Measurements from ENCODE around the gene COX20. TPM values are rescaled to one million over a fixed set of nuclear protein-coding genes. Genes with fewer than 3 reads are reported as not detected.

Gene COX20
- polyA plus RNA-seq, 1 donor from 2014 or later: 169 TPM

DNA sequence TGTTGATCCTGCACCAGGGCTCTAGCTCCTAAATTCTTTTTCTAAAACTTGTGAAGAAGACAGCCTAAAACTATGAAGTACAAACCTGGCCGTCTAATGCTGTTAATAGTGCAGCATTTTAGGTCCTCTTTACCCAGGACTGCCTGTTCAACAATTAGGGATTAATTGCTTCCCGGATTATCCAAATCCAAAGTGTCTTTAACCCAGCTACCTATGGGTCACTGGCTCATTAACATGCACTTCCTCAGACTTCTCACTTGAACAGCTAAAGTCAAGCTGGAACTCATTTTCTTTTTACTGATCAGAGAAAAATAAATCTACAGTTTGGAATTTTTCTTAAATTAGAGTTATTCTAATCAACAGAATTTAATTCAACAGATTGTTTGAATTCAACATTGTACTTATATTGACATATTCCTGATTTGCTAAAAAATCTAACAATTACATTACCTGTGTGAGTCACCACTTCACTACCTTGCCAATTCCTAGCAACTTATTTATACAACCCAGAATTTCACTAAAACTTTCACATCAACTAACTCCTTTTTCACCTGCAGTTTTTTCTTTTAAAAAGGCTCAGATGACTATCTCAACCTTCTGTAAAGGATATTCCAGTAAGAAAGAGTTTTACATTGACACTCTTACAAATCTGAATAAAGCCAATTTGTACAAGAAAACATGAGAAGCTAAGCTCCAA lies 25.6 kb downstream of the COX20 start:
- Histone ChIP-seq H3K9ac (ENCODE audit: low read length) (peak overlapping the region; percentile 100), H2AFZ (ENCODE audit: low read depth, low read length) (no peak overlapping the region), H3K36me3 (ENCODE audit: insufficient read depth, low read length) (peaks cover 10% of the 10 kb centered on the region), H3K27me3 (ENCODE audit: insufficient read depth, low read depth, low read length) (no peaks in the 10 kb centered on the region), H3K9me3 (ENCODE audit: low read length) (no peaks in the 10 kb centered on the region), H3K27ac (ENCODE audit: low read length) (no peak overlapping the region), H3K9me2 (ENCODE audit: insufficient read depth, low read length) (no peaks in the 10 kb centered on the region), H3F3A (ENCODE audit: insufficient read depth, low read length, poor library complexity, severe bottlenecking) (peaks cover 14% of the 10 kb centered on the region), H4K20me1 (ENCODE audit: insufficient read depth) (peaks cover 45% of the 10 kb centered on the region), H3K4me3 (ENCODE audit: low read length) (peak overlapping the region; percentile 97), H3K4me2 (ENCODE audit: low read length) (peak overlapping the region; percentile 77), H3K79me2 (replicated peaks; ENCODE audit: insufficient read depth, low read length) (peaks cover 75% of the 10 kb centered on the region)
- TF ChIP-seq MXI1 (conservative IDR thresholded peaks at IDR 0.05; ENCODE audit: poor library complexity, severe bottlenecking) (no peak), TAF1 (IDR thresholded peaks at IDR 0.05; ENCODE audit: low read depth) (no peak)
- TF ChIP-seq, protein P1, sequence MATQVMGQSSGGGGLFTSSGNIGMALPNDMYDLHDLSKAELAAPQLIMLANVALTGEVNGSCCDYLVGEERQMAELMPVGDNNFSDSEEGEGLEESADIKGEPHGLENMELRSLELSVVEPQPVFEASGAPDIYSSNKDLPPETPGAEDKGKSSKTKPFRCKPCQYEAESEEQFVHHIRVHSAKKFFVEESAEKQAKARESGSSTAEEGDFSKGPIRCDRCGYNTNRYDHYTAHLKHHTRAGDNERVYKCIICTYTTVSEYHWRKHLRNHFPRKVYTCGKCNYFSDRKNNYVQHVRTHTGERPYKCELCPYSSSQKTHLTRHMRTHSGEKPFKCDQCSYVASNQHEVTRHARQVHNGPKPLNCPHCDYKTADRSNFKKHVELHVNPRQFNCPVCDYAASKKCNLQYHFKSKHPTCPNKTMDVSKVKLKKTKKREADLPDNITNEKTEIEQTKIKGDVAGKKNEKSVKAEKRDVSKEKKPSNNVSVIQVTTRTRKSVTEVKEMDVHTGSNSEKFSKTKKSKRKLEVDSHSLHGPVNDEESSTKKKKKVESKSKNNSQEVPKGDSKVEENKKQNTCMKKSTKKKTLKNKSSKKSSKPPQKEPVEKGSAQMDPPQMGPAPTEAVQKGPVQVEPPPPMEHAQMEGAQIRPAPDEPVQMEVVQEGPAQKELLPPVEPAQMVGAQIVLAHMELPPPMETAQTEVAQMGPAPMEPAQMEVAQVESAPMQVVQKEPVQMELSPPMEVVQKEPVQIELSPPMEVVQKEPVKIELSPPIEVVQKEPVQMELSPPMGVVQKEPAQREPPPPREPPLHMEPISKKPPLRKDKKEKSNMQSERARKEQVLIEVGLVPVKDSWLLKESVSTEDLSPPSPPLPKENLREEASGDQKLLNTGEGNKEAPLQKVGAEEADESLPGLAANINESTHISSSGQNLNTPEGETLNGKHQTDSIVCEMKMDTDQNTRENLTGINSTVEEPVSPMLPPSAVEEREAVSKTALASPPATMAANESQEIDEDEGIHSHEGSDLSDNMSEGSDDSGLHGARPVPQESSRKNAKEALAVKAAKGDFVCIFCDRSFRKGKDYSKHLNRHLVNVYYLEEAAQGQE (IDR thresholded peaks at IDR 0.05; ENCODE audit: borderline replicate concordance): no peak

DNA sequence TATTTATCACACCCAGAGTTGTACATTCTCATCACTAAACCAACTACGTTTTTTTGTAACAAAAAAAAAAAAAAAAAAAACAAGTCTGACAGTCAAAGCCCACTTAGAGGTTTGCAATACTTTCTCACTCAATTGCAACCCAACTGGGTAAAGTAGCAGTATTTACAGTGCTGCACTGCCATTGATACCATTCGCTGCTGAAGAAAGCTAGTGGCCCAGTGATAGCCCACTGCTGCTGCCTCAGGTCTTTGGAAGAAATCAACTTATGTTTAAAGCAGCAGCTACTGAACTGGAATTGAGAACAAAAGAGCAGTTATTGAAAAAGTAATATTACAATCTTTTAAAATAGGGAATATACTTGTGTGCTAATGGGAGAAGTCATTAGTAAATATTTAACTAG lies 26.2 kb downstream of the COX20 start:
- no peaks in the 10 kb centered on the region for H3K9me3 ChIP-seq (ENCODE audit: low read length)
- peaks cover 14% of the 10 kb centered on the region for H3F3A ChIP-seq (ENCODE audit: insufficient read depth, low read length, poor library complexity, severe bottlenecking)
- TF ChIP-seq POLR2AphosphoS5 (IDR thresholded peaks at IDR 0.05): peak; percentile 15
- TF ChIP-seq EZH2 (IDR thresholded peaks at IDR 0.05; ENCODE audit: borderline replicate concordance, insufficient read depth, low read length, poor library complexity, severe bottlenecking): no peak
- TF ChIP-seq, protein P2, sequence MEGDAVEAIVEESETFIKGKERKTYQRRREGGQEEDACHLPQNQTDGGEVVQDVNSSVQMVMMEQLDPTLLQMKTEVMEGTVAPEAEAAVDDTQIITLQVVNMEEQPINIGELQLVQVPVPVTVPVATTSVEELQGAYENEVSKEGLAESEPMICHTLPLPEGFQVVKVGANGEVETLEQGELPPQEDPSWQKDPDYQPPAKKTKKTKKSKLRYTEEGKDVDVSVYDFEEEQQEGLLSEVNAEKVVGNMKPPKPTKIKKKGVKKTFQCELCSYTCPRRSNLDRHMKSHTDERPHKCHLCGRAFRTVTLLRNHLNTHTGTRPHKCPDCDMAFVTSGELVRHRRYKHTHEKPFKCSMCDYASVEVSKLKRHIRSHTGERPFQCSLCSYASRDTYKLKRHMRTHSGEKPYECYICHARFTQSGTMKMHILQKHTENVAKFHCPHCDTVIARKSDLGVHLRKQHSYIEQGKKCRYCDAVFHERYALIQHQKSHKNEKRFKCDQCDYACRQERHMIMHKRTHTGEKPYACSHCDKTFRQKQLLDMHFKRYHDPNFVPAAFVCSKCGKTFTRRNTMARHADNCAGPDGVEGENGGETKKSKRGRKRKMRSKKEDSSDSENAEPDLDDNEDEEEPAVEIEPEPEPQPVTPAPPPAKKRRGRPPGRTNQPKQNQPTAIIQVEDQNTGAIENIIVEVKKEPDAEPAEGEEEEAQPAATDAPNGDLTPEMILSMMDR (IDR thresholded peaks at IDR 0.05; ENCODE audit: poor library complexity, severe bottlenecking): no peak
- TF ChIP-seq TAF1 (IDR thresholded peaks at IDR 0.05; ENCODE audit: low read depth): no peak
- no peak for TF ChIP-seq MXI1 (conservative IDR thresholded peaks at IDR 0.05; ENCODE audit: poor library complexity, severe bottlenecking)
- no peak for TF ChIP-seq EP300 (conservative IDR thresholded peaks at IDR 0.05; ENCODE audit: poor library complexity, severe bottlenecking)
- TF ChIP-seq, protein P1 (IDR thresholded peaks at IDR 0.05; ENCODE audit: borderline replicate concordance): no peak
- TF ChIP-seq RAD21 (conservative IDR thresholded peaks at IDR 0.05): no peak
- H3K4me2 ChIP-seq (ENCODE audit: low read length): peak overlapping the region; percentile 77
- no peaks in the 10 kb centered on the region for H3K9me2 ChIP-seq (ENCODE audit: insufficient read depth, low read length)
- H3K36me3 ChIP-seq (ENCODE audit: insufficient read depth, low read length): peaks cover 8% of the 10 kb centered on the region
- peak overlapping the region; percentile 100 for H3K9ac ChIP-seq (ENCODE audit: low read length)
- H2AFZ ChIP-seq (ENCODE audit: low read depth, low read length): no peak overlapping the region
- no peak overlapping the region for H3K27ac ChIP-seq (ENCODE audit: low read length)
- H3K79me2 ChIP-seq (replicated peaks; ENCODE audit: insufficient read depth, low read length): peaks cover 70% of the 10 kb centered on the region
- H4K20me1 ChIP-seq (ENCODE audit: insufficient read depth): peaks cover 40% of the 10 kb centered on the region
- peak overlapping the region; percentile 97 for H3K4me3 ChIP-seq (ENCODE audit: low read length)
- no peaks in the 10 kb centered on the region for H3K27me3 ChIP-seq (ENCODE audit: insufficient read depth, low read depth, low read length)
